ENCODE results near the gene SAMD3.
"Not testable (repeated sequence)": the region's sequence is repeated elsewhere in the genome, so short reads cannot be mapped to it uniquely, and the experiment has no call there.

Gene SAMD3

GRCh38 chr6:130211691-130212090 is 11.1 kb downstream of the SAMD3 start:
- DNase-seq = no peak

- DNase-seq = no peak
Observed at GRCh38 chr6:130207979-130208649, 14.6 kb downstream of the SAMD3 start.

- no peak for DNase-seq
Observed at GRCh38 chr6:130206479-130206878, 16.3 kb downstream of the SAMD3 start.

DNA sequence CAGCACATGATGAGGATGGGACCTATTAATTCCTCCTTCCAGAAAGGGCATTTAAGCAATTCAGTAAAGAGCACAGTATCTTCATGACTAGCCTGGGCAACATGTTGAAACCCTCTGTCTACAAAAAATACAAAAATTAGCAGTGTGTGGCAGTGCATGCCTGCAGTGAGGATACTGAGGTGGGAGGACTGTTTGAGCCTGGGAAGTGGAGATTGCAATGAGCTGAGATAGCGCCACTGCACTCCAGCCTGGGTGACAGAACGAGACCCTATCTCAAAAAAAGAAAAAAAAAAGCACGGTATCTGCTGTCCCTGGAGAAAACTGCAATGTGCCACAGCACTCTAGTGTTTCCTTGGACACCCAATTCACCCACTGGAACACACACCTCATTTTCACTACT is 18.4 kb downstream of the SAMD3 start:
- DNase-seq = no peak

- no peak for DNase-seq
Observed at GRCh38 chr6:130203370-130203769, 19.4 kb downstream of the SAMD3 start.

DNA sequence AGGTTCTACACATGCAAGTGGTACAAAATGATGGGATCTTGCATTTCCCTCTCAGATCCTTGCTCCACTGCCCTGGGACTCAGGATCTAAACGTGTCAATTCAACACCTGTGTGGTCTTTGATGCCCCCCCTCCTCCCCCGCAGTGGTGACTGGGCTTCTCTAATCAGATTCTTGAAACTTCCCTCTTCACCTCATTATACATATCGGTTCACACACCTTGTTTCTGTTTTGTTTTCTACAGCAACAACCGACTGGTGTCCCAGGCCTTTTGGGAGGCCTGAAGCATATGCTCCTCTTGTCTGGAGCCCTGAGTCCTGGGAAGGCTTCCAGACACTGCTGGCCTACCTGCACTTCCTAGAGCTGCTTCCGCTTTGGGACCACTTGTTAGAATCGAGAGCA is 20.0 kb downstream of the SAMD3 start:
- no peak for DNase-seq

GRCh38 chr6:130200020-130200419 is 22.7 kb downstream of the SAMD3 start:
- no peak for DNase-seq

- DNase-seq = no peak
Observed at GRCh38 chr6:130198483-130199035, 24.2 kb downstream of the SAMD3 start.

GRCh38 chr6:130197816-130198482 is 24.8 kb downstream of the SAMD3 start:
- not testable (repeated sequence) for DNase-seq

GRCh38 chr6:130194434-130194833 is 28.3 kb downstream of the SAMD3 start:
- DNase-seq = not testable (repeated sequence)

GRCh38 chr6:130190701-130191690 is 31.8 kb downstream of the SAMD3 start:
- no peak for DNase-seq

GRCh38 chr6:130189531-130190397 is 33.0 kb downstream of the SAMD3 start:
- no peak for DNase-seq

GRCh38 chr6:130188207-130188899 is 34.4 kb downstream of the SAMD3 start:
- DNase-seq = no peak

- no peak for DNase-seq
Observed at GRCh38 chr6:130187335-130188206, 35.2 kb downstream of the SAMD3 start.

DNA sequence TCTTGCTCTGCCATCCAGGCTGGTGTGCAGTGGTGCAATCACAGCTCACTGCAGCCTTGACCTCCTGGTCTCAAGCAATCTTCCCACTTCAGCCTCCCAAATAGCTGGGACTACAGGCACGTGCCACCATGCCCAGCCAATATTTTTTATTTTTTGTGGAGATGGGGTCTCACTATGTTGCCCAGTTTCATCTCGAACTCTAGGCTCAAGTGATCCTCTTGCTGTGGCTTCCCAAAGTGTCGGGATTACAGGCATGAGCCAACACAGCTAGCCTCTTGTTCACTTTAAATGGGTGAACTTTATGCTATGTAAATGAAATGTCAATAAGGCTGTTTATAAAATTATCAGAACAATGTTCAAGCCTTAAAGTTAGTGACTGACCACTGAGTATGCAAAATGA is 37.1 kb downstream of the SAMD3 start:
- no peak for DNase-seq

DNA sequence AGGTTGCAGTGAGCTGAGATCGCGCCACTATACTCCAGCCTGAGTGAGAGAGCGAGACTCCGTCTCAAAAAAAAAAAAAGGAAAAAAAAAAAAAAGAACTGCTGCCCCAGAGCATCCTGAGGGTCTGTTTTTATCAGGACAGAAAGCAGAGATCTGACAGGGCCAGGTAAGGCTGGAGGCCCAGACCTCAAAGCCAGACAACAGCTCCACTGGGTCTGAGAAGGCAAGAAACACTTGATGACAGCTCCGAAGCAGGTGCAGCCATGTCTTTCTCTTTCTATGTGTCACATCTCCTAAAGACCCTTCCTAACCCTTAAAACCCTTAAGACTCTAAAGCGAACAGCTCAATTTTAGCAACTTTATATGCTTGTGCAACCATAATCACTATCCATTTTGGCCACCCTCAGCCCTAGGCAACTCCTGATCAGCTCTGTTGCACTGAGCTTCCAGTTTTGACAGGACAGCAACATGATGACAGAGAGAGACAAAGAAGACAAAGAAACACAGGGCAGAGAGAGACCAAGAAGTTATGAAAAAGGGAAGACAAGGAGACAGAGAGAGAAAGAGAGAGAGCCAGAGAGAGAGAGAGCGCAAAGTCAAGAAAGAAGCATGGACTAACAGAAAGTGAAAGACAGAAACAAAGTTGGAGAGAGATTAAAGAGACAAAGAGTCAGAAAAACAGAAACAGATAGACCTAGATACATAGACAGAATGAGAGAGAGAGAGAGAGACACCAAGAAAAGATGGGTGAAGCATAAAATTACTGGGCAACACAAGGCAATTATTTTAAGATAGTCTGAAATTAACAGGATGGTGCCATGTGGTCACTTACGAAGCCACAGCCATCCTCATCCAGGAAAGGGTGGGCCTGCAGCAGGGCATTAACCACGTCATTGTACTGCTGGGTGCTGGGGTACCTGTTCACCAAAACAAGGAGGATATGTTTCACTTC is 39.2 kb downstream of the SAMD3 start:
- no peak for DNase-seq

GRCh38 chr6:130182466-130182865 is 40.3 kb downstream of the SAMD3 start:
- DNase-seq = no peak

DNA sequence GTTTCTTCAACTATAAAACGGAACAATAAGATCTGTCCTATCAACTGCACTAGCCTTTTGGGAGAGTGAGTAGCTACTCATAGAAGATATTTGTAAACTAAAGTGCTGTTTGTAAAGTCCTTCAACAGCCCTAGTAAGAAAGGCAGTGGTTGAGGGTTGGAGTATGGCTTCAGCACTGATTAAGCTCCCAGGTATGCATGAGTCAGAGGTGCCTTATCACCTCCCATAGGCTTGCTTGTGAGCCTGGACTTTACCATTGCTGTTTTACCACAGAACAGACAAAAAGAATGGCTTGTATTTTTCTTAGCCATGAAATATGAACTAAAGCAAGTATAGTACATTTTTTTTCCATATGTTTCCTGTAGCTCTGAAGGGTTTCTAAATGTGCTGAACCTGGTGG is 44.1 kb downstream of the SAMD3 start:
- no peak for DNase-seq

- no peak for DNase-seq
Observed at GRCh38 chr6:130176378-130176777, 46.4 kb downstream of the SAMD3 start.
